NCI-H1092 (cell line): ENCODE data around the gene SH3RF1.

Experiments used
- DNase-seq: peaks from one replicate; lab custom pipeline; 2025; lab: John Stamatoyannopoulos, UW

The SH3RF1 gene

DNA sequence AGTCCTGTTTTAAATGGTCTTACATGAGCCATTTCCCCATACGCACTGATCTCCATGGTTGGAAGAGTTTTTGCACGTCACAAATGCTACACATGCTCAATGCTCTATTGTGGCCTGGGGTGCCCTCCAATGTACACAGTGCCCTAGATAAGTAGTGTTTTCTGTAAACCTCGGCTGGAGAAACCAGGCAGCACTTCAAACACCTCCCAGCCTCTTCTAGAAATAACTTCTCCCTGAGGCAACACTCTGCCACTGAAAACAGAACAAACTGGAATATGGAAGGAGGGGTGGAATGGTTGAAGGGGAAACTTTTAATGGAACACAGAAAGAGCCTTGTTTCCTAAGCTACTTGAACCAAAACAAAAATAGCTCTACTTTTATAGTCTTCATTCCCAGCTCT is 136.8 kb downstream of the SH3RF1 start:
- no peak for DNase-seq

DNA sequence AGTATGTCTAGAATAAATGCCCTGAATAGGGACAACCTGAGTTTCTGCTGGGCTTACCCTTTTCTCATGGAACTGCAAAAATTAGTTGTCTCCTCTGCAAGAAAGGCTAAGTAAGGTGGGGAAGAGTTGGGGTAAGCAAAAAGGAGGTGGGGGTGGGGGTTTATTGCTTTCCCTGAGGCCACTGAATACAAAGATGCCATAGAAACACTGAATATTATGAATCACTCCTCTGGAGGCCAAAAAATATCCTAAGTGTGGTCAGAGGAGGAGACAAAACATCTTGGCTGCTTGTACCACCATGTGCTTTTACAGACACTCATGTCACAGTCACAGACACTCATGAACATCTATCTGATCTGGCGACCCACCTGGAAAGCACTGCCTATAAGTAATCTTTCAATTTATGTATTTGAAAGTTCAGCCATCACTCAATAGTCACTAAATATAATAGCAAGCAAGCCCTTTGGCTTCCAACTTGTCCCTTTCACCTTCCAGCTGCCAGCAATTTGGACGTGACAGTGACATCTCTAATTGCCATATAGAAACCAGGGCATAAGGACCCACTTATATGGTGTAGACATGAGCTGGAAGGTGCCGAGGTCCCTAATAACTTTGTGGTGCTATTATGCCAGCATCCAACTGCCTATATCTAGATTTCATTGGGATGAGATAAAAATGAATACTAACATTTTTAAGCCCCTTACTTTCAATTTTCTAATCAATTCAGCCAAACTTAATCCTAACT is 138.0 kb downstream of the SH3RF1 start:
- no peak for DNase-seq

DNA sequence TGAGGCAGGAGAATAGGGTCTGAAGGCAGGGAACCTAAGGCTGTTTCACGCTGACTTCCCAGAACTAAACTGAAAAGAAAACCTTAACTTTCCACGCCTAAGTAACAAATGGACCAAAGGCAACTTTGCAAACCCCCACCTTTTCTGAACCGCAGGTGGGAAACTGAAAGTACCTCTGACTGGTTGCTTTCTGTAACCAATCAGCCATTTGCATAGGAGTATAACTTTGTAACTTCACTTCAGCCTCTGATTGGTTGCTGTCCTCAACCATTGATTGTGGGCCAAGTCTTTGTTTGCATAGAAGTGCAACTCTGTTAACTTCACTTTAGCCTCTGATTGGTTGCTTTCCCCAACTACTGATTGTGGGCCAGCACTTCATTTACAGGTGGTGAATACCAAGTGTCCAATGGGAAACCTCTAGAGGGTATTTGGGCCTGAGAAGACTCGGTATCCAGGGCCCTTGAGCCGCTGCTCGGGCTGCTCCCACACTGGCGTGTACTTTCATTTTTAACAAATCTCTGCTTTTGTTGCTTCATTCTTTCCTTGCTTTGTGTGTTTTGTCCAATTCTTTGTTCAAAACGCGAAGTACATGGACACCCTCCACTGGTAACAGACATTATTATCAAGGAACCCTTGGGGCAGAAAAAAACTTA is 139.1 kb downstream of the SH3RF1 start:
- DNase-seq, result no peak

DNA sequence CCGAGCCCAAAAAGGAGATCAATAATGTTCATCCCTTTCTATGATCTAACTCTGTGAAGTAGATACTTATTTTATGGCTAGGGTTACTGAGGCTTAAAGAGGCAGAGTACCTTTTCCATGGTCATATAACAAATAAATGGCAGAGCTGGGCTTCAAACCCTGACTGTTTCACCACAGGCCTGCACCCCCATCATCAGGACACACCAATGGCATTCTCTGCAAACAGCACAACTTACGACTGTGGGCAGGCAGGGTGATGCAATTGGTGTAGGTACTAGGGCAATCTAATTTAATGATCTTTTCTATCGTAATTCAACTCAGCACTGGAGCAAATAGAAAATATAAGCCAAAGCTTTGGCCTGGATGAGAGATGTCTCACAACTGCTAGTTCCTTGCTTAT is 141.9 kb downstream of the SH3RF1 start:
- DNase-seq, result no peak

DNA sequence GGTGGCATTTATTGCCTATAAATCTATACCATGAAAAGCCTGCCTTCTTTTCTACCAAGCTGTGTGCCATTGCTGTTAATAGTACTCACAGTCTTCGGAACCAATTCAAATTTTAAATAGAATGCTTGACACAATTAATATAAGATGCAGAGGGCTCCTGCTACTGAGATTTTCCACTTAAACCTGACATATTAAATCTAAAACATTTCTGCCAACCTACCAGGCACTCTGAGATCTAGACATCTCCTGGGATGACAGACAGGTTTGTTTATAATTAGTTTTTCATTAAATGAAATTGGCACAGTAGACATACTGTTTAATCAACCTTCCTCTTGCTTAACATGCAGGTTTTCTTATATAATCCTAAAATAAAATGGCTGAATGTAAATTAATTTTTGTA is 143.4 kb downstream of the SH3RF1 start:
- DNase-seq, result no peak

DNA sequence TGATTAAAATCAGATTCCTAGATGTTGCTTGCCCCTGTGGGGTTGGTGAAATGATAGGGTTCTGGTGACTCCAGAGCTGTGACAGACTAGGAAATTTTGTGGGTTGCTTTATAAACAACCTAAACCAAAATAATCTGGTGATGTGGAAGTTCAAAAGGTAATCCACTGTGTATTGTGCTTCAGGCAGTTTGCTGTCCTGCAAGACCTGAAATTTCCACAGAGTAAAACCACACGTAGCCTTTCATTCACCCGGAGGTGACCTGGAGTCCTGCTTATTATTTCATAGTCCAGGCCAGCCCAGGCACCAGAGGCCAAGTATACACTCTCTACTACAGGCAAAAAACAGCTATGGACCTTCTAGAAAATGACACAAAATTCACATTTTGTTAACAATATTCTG is 146.1 kb downstream of the SH3RF1 start:
- DNase-seq, result no peak

DNA sequence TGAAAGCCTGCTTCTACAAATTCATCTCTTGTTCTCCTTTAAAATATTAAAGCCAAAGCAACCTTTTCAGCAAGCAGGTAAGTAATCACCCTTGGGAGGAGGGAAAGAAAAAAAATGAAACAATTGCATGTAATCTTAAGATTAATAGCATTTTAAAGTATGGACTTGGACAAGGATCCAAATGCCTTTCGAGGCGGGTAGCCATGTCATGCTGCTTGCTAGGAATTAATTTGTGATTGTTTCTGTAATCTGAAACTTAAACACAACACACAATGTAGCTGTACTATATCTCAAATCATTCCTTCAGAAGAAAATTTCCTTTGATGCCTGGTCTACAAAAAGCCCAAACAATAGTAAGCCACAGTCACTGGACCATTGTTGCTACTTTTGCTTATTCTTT is 148.3 kb downstream of the SH3RF1 start:
- no peak for DNase-seq

DNA sequence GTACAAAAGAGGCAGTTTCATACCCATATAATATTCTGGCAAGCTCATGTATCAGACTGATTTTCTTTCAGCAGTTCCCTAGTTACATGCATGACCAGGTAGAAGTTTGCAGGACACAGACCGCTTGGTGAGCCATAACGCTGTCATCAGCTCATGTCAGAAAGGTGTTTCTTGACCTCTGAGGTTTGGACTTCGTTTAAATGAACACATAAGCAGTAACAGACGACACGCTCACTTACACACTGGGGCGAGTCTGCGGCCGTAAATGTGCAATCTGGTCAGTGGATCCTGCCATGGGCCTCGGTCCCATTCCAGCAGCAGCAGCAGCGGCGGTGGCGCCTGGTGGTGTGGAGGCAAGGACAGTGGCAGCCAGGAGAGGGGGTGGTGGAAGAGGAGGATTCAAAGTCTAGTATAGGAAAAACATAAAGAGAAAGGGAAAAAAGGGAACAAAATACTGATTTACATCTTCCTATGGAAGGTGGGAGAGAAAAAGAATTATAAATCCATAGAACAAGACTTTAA is 148.8 kb downstream of the SH3RF1 start:
- DNase-seq, result no peak

DNA sequence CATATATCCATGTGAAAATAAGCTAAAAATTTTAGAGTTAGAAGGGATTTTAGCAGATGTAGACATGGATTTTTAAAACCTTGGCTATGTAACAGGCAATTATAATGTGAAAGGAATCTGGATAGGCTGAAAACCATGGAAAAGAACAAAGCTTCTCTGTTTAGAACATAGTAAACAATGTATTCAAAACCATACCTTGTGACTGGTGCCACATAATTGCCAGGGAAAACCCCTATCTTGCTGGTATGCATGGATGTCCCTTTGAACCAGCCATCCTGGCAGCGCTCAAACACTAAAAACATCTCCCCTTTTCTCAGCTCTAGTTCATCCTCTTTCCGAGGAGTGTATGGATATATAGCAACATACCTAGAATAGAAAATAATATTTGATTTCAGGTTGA is 150.1 kb downstream of the SH3RF1 start:
- no peak for DNase-seq

DNA sequence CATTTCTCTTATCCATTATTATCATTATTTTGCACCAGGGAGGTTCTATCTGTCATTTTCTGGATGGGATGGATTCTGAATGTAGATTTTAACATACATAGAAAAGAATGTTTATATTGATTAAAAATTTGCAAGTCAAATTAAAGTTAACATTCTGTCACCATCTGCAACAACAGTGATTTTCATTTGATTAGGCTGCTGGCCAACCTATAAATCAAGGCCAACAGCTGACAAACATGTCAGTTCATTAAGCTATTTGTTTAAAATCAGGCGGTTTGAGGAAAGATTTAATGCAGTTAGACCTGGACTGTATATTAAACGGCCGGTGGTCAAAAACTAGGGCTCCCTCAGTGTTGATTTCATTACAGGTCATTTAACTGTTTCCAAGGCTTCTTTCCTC is 151.2 kb downstream of the SH3RF1 start:
- no peak for DNase-seq

DNA sequence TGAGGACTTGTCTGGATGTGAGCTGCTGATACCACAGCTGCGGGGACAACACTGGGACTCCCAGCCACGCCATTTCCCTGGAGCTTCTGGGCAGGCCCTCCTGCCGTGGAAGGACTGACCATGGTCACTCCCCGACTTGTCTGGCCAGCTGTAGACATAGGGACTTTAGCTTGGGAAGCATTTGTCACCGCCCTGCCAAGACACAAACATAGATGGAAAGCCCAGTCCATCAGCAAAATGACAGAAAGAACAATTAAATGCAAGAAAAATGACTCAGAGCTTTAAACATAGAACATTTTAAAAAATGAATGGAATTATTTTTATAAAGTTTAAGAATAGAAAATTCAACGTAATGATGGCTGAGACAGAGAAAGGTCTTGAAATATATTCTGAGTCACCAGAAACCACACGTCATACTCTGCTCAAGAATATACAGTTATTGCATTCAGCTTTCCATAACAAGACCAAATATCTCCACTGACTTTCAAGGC is 153.1 kb downstream of the SH3RF1 start:
- DNase-seq, result no peak

DNA sequence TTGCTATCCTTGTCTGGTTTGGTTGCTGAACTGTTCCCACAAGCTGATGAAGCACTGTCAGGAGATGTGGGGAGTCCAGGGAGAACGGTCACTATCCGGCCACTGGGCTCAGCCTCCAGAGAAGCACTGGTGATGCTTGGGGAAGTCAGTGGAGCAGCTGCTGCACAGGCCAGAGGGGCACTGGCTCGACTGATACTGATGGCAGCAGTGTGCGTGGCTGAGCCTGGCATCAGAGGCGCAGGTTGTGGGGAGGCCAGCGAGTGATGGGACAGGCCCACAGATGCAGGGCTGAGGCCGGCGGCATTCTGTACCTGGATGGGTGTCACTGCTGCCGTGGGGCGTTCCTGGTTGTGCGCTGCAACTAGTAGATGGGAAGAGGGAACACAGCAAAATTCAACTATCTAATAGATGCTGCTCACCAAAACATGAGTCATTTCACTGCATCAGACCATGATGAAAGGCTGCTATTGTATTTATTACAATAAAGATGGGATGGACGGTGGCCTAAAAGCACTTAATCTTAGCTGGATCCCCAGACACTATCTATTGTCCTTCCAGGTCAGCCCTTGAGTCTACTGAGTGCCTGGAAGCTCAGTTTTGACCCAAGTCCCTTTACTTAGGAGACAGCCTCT is 154.4 kb downstream of the SH3RF1 start:
- DNase-seq, result no peak

DNA sequence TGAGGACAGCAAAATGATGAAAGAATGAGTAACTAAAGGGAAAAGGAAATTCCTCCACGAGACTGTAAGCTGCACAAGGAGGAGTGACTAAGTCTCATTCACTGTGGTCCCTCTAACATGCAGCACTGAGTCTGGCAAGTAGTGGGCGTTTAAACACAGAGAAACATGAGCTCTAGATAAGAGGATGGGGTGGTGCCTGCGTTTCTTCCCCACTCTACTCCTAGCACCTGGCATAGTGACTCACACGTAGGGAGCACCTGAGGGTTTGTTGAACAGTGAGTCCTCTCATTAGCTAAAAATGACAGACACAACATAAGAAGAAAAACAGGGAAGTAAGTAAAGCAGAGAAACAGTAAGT is 154.9 kb downstream of the SH3RF1 start:
- DNase-seq, result no peak

DNA sequence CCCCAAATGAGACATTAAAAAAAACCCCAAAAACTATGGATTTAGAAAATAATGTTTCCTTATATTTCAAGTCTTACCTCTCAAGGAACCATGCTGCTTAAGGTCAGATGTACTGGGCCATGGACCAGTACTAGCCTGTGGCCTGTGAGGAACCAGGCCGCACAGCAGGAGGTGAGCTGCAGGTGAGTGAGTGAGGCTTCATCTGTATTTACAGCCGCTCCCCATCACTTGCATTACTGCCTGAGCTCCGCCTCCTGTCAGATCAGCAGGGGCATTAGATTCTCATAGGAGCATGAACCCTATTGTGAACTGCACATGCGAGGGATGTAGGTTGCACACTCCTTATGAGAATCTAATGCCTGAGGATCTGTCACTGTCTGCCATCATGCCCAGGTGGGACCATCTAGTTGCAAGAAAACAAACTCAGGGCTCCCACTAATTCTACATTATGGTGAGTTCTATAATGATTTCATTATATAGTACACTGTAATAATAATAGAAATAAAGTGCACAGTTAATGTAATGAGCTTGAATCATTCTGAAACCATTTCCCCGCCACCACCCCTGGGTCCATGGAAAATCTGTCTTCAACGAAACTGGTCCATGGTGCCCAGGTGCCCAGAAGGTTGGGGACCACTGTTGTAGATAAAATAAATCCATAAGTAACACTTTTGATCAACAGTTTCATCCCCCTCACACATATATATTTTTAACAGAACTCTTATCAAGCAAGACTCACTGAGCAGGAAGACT is 155.4 kb downstream of the SH3RF1 start:
- no peak for DNase-seq

DNA sequence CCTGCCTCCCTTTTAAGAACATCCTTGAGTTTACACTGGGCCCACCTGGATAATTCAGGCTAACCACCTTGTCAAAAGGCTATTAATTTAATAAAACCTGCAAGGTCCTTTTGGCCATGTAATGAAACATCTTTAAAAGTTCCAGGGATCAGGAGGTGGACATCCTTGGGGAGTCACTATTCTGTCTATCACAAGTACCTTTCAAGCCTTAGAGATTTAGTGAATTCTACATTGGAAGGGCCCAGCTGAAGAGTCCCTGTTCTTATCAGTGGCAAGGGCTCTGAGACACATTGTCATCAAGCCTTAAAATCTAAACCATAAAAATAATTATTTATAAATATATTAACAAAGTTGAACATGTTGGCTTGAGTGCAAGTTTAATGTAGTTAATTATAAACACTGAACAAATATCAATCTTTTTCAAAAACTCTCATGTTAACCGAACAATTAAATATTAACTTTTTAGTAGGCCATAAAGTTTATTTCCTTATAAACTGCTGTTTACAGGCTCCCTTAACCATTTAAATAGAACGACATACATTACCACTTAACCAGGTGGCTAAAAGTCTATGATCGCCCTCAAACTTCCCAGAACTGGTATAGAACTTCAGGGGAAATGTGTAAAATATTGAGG is 156.3 kb downstream of the SH3RF1 start:
- no peak for DNase-seq

DNA sequence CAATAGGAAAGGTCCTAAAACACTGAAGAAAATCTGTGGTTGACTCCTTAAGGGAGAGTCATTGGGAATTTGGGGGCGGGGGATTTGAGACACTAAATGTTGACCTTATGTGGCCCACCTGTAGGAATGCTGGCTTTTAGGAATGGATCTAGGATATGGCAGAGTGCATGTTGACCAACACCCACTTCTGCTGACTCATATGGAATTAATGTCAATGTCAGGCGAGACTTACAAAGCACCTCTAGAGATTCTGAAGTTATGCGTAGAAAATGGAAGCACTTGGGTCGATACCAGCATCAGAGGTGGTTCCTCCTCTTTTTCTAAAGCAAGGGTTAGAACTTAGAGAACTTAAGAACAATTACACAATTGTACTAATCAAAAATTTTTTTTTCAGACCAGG is 160.1 kb downstream of the SH3RF1 start:
- no peak for DNase-seq

DNA sequence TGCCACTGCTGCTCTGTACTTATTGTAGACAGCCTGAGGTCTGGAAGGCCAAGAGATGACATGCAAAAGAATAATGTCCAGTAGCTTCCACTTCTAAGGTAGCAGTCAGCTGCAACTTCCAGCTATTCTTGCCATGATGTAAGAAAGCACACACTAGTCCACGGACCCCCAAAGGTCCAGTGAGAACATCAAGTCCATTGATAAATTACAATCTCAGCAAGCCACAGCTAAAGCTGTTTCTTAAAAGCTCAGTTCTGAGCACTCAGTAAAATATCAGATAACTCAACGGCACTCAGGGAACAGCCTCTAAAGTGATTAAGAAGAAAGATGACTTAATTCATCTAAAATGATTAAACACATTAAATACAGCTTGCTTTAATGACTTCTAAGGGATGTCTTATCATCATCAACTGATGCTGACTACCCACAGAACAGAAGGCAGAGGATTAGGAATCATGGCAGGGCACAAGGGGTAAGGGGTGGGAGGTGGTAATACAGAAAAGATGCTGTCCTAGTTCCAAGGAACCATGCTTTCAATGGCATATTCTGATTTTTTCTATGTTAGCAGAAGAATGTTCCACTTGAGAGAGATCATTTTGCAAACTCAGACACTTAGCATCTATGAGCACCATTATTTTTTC is 161.6 kb downstream of the SH3RF1 start:
- no peak for DNase-seq

DNA sequence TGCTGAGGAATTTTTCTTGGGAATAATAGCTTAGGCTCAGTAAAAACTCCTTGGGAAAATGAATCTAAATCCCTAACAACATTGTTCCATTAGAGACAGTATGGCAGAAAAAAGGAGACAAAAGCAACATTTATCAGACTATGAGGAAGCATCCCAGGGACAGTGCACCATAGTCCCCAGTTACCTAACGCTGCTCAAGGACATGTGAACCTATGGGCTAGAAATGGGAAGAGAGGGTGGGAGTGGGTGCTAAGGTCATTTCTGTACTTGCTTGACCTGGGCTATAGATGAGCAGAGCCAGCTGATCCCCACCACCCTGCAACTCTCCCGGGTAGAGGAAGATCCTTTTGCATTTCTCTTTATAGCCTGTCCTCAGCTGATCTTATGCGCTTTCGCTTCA is 162.5 kb downstream of the SH3RF1 start:
- no peak for DNase-seq

DNA sequence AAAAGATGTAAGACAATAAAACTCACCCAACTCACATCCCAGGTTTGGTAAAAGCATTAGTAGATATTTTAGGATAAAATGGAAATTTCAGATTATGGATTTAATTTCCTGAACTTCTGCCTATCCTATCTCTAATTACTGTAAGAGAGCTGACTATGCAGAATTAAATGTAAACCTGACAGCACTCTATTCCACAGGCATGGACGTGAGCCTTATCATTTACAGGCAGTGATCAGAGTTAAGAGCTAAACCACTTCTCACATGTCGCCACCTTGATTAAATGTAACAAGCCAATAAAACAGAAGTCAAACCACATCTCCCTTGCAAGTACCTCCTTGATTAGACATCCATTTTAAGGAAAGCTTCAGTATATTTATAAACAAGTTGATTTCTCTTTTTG is 163.2 kb downstream of the SH3RF1 start:
- no peak for DNase-seq

DNA sequence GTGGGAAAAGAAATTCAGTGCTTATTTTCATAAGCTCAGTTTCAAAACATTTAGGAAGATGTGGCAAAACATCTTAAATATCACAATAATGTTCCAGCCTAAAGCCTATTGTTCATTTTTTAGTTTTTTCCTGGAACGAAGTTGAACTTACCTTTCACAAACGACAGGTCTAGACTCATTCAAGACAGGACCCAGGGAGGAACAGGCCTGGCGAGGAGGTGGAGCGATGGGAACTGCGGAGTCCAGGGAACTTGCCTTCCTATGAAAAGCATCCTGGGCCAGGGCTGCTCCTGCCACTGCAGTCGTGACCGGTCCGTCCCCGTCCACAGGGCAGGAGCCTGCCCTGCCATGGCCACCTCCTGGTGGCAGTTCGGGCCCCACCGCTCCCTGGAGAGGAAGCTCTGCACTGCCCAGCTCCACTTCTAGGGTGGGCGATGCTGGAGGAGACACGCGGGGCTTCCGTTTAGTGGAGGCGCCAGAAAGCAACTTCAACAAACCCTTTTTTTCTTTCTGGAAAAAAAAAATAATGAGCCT is 164.0 kb downstream of the SH3RF1 start:
- no peak for DNase-seq

DNA sequence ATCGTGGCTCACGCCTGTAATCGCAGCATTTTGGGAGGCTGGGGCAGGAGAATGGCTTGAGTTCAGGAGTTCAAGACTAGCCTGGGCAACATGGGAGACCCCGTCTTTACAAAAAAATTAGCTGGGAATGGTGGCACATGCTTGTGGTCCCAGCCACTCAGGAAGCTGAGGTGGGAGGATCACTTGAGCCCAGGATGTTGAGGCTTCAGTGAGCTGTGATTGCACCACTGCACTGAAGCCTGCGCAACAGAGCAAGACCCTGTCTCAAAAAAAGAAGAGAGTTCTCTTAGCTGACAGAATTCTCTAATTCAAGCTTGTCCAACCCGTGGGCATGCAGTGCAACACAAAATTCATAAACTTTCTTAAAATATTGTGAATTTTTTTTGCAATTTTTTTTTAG is 165.1 kb downstream of the SH3RF1 start:
- no peak for DNase-seq
